ENCODE measurements around the gene ROBO4.

The ROBO4 gene

DNA sequence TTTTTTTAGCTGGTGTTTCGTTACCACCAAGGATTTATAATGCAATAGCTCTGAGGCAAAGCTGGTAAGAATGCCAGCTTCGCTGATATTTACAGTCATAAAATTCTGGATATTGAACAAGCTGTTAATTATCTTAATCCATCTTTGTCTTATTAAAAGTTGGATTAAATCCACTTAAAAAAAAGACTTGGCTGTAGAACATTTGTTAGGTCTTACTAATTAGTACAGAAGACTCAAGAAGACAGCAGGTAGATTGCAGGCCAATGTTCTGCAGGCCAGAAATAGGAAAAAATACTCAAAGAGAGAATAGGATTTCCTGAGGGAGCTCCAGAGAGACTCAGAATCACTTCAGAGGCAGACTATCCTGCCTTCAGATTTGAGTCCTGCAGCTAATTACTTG, 7.5 kb downstream of the ROBO4 start:
- H3K4me1 ChIP-seq (ENCODE audit: control insufficient read depth in 1 of 2, insufficient read depth in 2 of 2, low read length in 2 of 2) = peaks cover 4 to 7% of the 10 kb centered on the region in 2 donors
- no peak overlapping the region for H3K27ac ChIP-seq (ENCODE audit: low read depth, low read length)
- H3K9ac ChIP-seq (ENCODE audit: low read depth in 1 of 2, low read length in 2 of 2) = no peak overlapping the region
- no peaks in the 10 kb centered on the region for H3K36me3 ChIP-seq (ENCODE audit: control insufficient read depth in 1 of 2, insufficient read depth in 2 of 2, low read length in 2 of 2)
- no peaks in the 10 kb centered on the region for H3K9me3 ChIP-seq (ENCODE audit: control insufficient read depth in 1 of 2, low read length in 2 of 2)
- H3K4me3 ChIP-seq (ENCODE audit: low read depth in 1 of 2, low read length in 2 of 2) = no peak overlapping the region
- no peaks in the 10 kb centered on the region for H3K27me3 ChIP-seq (ENCODE audit: control insufficient read depth in 1 of 2, insufficient read depth in 2 of 2, low read length in 2 of 2)

- Histone ChIP-seq H3K27me3 (ENCODE audit: control insufficient read depth in 1 of 2, insufficient read depth in 2 of 2, low read length in 2 of 2) (no peaks in the 10 kb centered on the region), H3K4me1 (ENCODE audit: control insufficient read depth in 1 of 2, insufficient read depth in 2 of 2, low read length in 2 of 2) (peaks cover 4 to 7% of the 10 kb centered on the region in 2 donors), H3K9me3 (ENCODE audit: control insufficient read depth in 1 of 2, low read length in 2 of 2) (no peaks in the 10 kb centered on the region), H3K27ac (ENCODE audit: low read depth, low read length) (no peak overlapping the region), H3K4me3 (ENCODE audit: low read depth in 1 of 2, low read length in 2 of 2) (no peak overlapping the region), H3K36me3 (ENCODE audit: control insufficient read depth in 1 of 2, insufficient read depth in 2 of 2, low read length in 2 of 2) (no peaks in the 10 kb centered on the region), H3K9ac (ENCODE audit: low read depth in 1 of 2, low read length in 2 of 2) (no peak overlapping the region)
Measured at GRCh38 chr11:124889191-124890091, 8.2 kb downstream of the ROBO4 start.

- Histone ChIP-seq H3K9me3 (ENCODE audit: control insufficient read depth in 1 of 2, low read length in 2 of 2) (no peaks in the 10 kb centered on the region), H3K4me1 (ENCODE audit: control insufficient read depth in 1 of 2, insufficient read depth in 2 of 2, low read length in 2 of 2) (peaks cover 8 to 11% of the 10 kb centered on the region in 2 donors), H3K4me3 (ENCODE audit: low read depth in 1 of 2, low read length in 2 of 2) (no peak overlapping the region), H3K27me3 (ENCODE audit: control insufficient read depth in 1 of 2, insufficient read depth in 2 of 2, low read length in 2 of 2) (no peaks in the 10 kb centered on the region), H3K36me3 (ENCODE audit: control insufficient read depth in 1 of 2, insufficient read depth in 2 of 2, low read length in 2 of 2) (no peaks in the 10 kb centered on the region), H3K9ac (ENCODE audit: low read depth in 1 of 2, low read length in 2 of 2) (no peak overlapping the region), H3K27ac (ENCODE audit: low read depth, low read length) (no peak overlapping the region)
Measured at GRCh38 chr11:124887667-124888013, 10.0 kb downstream of the ROBO4 start.

GRCh38 chr11:124886978-124887666, 10.5 kb downstream of the ROBO4 start:
- Histone ChIP-seq H3K9ac (ENCODE audit: low read depth in 1 of 2, low read length in 2 of 2) (no peak overlapping the region), H3K36me3 (ENCODE audit: control insufficient read depth in 1 of 2, insufficient read depth in 2 of 2, low read length in 2 of 2) (no peaks in the 10 kb centered on the region), H3K27ac (ENCODE audit: low read depth, low read length) (no peak overlapping the region), H3K27me3 (ENCODE audit: control insufficient read depth in 1 of 2, insufficient read depth in 2 of 2, low read length in 2 of 2) (no peaks in the 10 kb centered on the region), H3K4me1 (ENCODE audit: control insufficient read depth in 1 of 2, insufficient read depth in 2 of 2, low read length in 2 of 2) (peaks cover 13 to 15% of the 10 kb centered on the region in 2 donors), H3K4me3 (ENCODE audit: low read depth in 1 of 2, low read length in 2 of 2) (no peak overlapping the region), H3K9me3 (ENCODE audit: control insufficient read depth in 1 of 2, low read length in 2 of 2) (no peaks in the 10 kb centered on the region)

DNA sequence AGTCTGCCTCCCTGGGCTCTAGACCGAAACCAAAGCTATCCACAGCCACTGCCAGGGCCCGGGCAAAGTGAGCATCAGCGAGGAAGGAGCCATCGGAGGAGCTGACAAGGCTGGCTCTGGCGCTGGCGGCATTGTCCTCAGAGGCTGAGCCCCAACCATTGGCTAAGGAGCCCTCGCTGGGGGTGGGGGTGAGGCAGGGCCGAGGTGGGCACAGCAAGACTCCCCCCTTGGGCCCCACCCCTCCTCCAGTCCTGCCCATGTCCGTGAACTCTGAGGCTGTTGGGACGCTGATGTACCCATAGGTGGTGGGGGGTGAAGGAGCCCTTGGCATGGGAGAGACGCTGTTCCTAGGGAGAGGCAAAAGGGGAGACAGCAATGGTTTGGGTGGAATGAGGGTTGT, 11.2 kb downstream of the ROBO4 start:
- no peak overlapping the region for H3K4me3 ChIP-seq (ENCODE audit: low read depth in 1 of 2, low read length in 2 of 2)
- H3K27me3 ChIP-seq (ENCODE audit: control insufficient read depth in 1 of 2, insufficient read depth in 2 of 2, low read length in 2 of 2) = no peaks in the 10 kb centered on the region
- no peak overlapping the region for H3K9ac ChIP-seq (ENCODE audit: low read depth in 1 of 2, low read length in 2 of 2)
- H3K36me3 ChIP-seq (ENCODE audit: control insufficient read depth in 1 of 2, insufficient read depth in 2 of 2, low read length in 2 of 2) = no peaks in the 10 kb centered on the region
- no peaks in the 10 kb centered on the region for H3K9me3 ChIP-seq (ENCODE audit: control insufficient read depth in 1 of 2, low read length in 2 of 2)
- peaks cover 15 to 16% of the 10 kb centered on the region in 2 donors for H3K4me1 ChIP-seq (ENCODE audit: control insufficient read depth in 1 of 2, insufficient read depth in 2 of 2, low read length in 2 of 2)
- no peak overlapping the region for H3K27ac ChIP-seq (ENCODE audit: low read depth, low read length)

GRCh38 chr11:124884869-124885479, 12.7 kb downstream of the ROBO4 start:
- H3K9me3 ChIP-seq (ENCODE audit: control insufficient read depth in 1 of 2, low read length in 2 of 2) = no peaks in the 10 kb centered on the region
- H3K9ac ChIP-seq (ENCODE audit: low read depth in 1 of 2, low read length in 2 of 2) = no peak overlapping the region
- no peak overlapping the region for H3K4me3 ChIP-seq (ENCODE audit: low read depth in 1 of 2, low read length in 2 of 2)
- no peaks in the 10 kb centered on the region for H3K27me3 ChIP-seq (ENCODE audit: control insufficient read depth in 1 of 2, insufficient read depth in 2 of 2, low read length in 2 of 2)
- no peaks in the 10 kb centered on the region for H3K36me3 ChIP-seq (ENCODE audit: control insufficient read depth in 1 of 2, insufficient read depth in 2 of 2, low read length in 2 of 2)
- H3K4me1 ChIP-seq (ENCODE audit: control insufficient read depth in 1 of 2, insufficient read depth in 2 of 2, low read length in 2 of 2) = peaks cover 15 to 16% of the 10 kb centered on the region in 2 donors
- H3K27ac ChIP-seq (ENCODE audit: low read depth, low read length) = no peak overlapping the region

DNA sequence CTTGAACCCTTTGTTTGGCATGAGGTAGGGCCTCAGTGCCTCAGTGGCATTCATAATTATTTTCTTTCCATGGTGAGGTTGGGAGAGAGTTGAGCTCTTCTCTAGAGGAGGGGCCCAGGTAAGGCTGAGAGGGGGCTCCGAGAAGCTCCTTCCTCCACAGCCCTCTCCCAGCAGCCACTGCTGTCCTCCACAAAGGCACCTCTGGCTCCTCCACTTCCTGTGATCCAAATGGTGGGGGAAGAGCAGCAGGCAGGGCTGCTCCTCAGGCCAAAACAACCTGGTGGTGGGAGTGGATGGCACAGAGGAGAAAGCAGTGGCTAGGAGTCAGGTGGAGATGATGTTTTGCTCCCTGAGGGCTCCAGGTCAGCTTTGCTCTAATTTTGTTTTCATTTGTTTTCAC, 13.3 kb downstream of the ROBO4 start:
- Histone ChIP-seq H3K4me1 (ENCODE audit: control insufficient read depth in 1 of 2, insufficient read depth in 2 of 2, low read length in 2 of 2) (peaks cover 15 to 16% of the 10 kb centered on the region in 2 donors), H3K27me3 (ENCODE audit: control insufficient read depth in 1 of 2, insufficient read depth in 2 of 2, low read length in 2 of 2) (no peaks in the 10 kb centered on the region), H3K27ac (ENCODE audit: low read depth, low read length) (no peak overlapping the region), H3K9ac (ENCODE audit: low read depth in 1 of 2, low read length in 2 of 2) (no peak overlapping the region), H3K9me3 (ENCODE audit: control insufficient read depth in 1 of 2, low read length in 2 of 2) (no peaks in the 10 kb centered on the region), H3K36me3 (ENCODE audit: control insufficient read depth in 1 of 2, insufficient read depth in 2 of 2, low read length in 2 of 2) (no peaks in the 10 kb centered on the region), H3K4me3 (ENCODE audit: low read depth in 1 of 2, low read length in 2 of 2) (no peak overlapping the region)

DNA sequence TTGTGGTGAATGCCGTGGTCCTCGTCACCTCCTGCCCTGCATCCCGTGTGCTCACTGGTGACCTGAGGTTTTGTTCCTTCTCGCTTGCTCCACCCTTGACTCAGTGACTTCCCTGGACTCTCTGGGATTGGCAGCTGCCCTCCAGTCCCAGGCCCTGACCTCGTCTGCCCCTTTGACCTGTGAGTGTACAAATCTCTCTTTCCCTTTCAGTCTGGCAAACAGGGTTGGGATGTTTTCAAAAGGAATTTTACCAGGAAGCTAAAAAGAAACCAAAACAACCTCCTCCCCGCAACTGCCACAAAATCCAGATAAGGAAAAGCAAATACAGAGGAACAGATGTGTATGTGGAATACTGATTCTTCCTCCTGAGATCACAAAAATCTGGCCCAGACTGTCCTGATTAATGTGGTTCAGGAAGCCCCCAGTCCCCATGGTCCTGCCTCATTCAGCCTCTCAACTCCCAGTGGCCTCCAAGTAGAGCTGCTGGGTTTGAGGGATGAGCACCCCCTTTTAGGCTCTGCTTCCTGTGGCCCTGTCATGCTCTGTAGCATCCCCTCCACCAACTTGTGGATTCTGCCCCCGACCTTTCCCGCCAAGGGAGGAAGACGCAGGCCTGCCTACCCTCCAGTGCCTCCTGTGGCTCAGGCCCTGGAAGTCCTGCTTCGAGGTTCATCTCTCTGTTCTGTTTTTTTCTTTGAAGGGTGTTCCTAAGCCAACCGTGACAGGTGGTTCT, 15.2 kb downstream of the ROBO4 start:
- H3K4me3 ChIP-seq (ENCODE audit: low read depth in 1 of 2, low read length in 2 of 2) = no peak overlapping the region
- H3K9me3 ChIP-seq (ENCODE audit: control insufficient read depth in 1 of 2, low read length in 2 of 2) = no peaks in the 10 kb centered on the region
- H3K9ac ChIP-seq (ENCODE audit: low read depth in 1 of 2, low read length in 2 of 2) = no peak overlapping the region
- peaks cover 11 to 14% of the 10 kb centered on the region in 2 donors for H3K4me1 ChIP-seq (ENCODE audit: control insufficient read depth in 1 of 2, insufficient read depth in 2 of 2, low read length in 2 of 2)
- H3K36me3 ChIP-seq (ENCODE audit: control insufficient read depth in 1 of 2, insufficient read depth in 2 of 2, low read length in 2 of 2) = no peaks in the 10 kb centered on the region
- H3K27me3 ChIP-seq (ENCODE audit: control insufficient read depth in 1 of 2, insufficient read depth in 2 of 2, low read length in 2 of 2) = no peaks in the 10 kb centered on the region
- H3K27ac ChIP-seq (ENCODE audit: low read depth, low read length) = no peak overlapping the region

DNA sequence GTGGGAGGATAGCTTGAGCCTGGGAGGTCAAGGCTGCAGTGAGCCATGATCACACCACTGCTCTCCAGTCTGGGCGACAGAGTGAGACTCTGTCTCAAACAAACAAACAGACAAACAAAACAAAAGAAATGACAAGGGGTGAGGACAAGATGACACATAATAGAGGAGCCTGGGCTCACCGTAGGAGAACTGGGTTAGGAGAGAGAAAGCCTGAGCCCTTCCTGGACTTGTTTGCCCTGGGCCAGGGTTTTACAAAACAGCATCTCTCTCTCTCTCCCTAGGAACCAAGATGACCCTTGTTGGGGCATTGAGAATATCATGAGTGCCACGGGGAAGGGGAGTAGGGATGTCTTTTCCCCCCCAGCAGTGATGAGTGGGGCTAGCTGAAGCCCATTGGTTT, 16.7 kb downstream of the ROBO4 start:
- Histone ChIP-seq H3K9ac (ENCODE audit: low read depth in 1 of 2, low read length in 2 of 2) (no peak overlapping the region), H3K27ac (ENCODE audit: low read depth, low read length) (no peak overlapping the region), H3K4me1 (ENCODE audit: control insufficient read depth in 1 of 2, insufficient read depth in 2 of 2, low read length in 2 of 2) (peaks cover 15 to 19% of the 10 kb centered on the region in 2 donors), H3K4me3 (ENCODE audit: low read depth in 1 of 2, low read length in 2 of 2) (no peak overlapping the region), H3K27me3 (ENCODE audit: control insufficient read depth in 1 of 2, insufficient read depth in 2 of 2, low read length in 2 of 2) (no peaks in the 10 kb centered on the region), H3K9me3 (ENCODE audit: control insufficient read depth in 1 of 2, low read length in 2 of 2) (no peaks in the 10 kb centered on the region), H3K36me3 (ENCODE audit: control insufficient read depth in 1 of 2, insufficient read depth in 2 of 2, low read length in 2 of 2) (no peaks in the 10 kb centered on the region)

GRCh38 chr11:124880290-124880611, 17.4 kb downstream of the ROBO4 start:
- peaks cover 21 to 23% of the 10 kb centered on the region in 2 donors for H3K4me1 ChIP-seq (ENCODE audit: control insufficient read depth in 1 of 2, insufficient read depth in 2 of 2, low read length in 2 of 2)
- H3K27me3 ChIP-seq (ENCODE audit: control insufficient read depth in 1 of 2, insufficient read depth in 2 of 2, low read length in 2 of 2) = peaks cover 2 to 3% of the 10 kb centered on the region in 2 donors
- H3K9me3 ChIP-seq (ENCODE audit: control insufficient read depth in 1 of 2, low read length in 2 of 2) = no peaks in the 10 kb centered on the region
- no peak overlapping the region for H3K4me3 ChIP-seq (ENCODE audit: low read depth in 1 of 2, low read length in 2 of 2)
- no peaks in the 10 kb centered on the region for H3K36me3 ChIP-seq (ENCODE audit: control insufficient read depth in 1 of 2, insufficient read depth in 2 of 2, low read length in 2 of 2)
- H3K27ac ChIP-seq (ENCODE audit: low read depth, low read length) = no peak overlapping the region
- H3K9ac ChIP-seq (ENCODE audit: low read depth in 1 of 2, low read length in 2 of 2) = no peak overlapping the region
